NT2/D1 (cell line): ENCODE results near the gene TEKT3.

Source experiments
- DNase-seq: peaks from one replicate; pipeline ENCODE4 v3.0.0-alpha.2; 2011; ENCODE audit warnings: low read depth, low spot score
- H3K27me3 ChIP-seq: 2 replicates; pipeline ENCODE4 v1.6.0; 2011; ENCODE audit warnings: mild to moderate bottlenecking; ENCODE audit not compliant: insufficient read length, insufficient read depth
- H3K36me3 ChIP-seq: 2 replicates; pipeline ENCODE4 v1.6.1; 2011; ENCODE audit warnings: mild to moderate bottlenecking, low read length, mixed read lengths; ENCODE audit not compliant: insufficient read depth, insufficient read length
- H3K4me1 ChIP-seq: 2 replicates; pipeline ENCODE4 v1.5.1; 2011; ENCODE audit not compliant: insufficient read depth, insufficient read length
- H3K4me3 ChIP-seq: 2 replicates; pipeline ENCODE4 v1.5.1; 2011; ENCODE audit warnings: low read depth; ENCODE audit not compliant: insufficient read length
- H3K9ac ChIP-seq: 2 replicates; pipeline ENCODE4 v1.6.0; 2011; ENCODE audit warnings: low read depth; ENCODE audit not compliant: insufficient read length
- H3K9me3 ChIP-seq: 2 replicates; pipeline ENCODE4 v1.5.1; 2011; ENCODE audit warnings: mild to moderate bottlenecking, low read length; ENCODE audit not compliant: insufficient read depth
- SUZ12 ChIP-seq: IDR thresholded peaks from 2 replicates; pipeline ENCODE4 v1.6.1; 2011; ENCODE audit not compliant: insufficient read length, insufficient read depth; ENCODE audit errors: extremely low read depth
- YY1 ChIP-seq: IDR thresholded peaks from 2 replicates; pipeline ENCODE4 v1.6.1; 2011; ENCODE audit not compliant: insufficient read length, insufficient read depth
- ZNF274 ChIP-seq: IDR thresholded peaks from 2 replicates; pipeline ENCODE4 v1.6.1; 2011; ENCODE audit warnings: mild to moderate bottlenecking, low read depth, low read length

The TEKT3 gene

DNA sequence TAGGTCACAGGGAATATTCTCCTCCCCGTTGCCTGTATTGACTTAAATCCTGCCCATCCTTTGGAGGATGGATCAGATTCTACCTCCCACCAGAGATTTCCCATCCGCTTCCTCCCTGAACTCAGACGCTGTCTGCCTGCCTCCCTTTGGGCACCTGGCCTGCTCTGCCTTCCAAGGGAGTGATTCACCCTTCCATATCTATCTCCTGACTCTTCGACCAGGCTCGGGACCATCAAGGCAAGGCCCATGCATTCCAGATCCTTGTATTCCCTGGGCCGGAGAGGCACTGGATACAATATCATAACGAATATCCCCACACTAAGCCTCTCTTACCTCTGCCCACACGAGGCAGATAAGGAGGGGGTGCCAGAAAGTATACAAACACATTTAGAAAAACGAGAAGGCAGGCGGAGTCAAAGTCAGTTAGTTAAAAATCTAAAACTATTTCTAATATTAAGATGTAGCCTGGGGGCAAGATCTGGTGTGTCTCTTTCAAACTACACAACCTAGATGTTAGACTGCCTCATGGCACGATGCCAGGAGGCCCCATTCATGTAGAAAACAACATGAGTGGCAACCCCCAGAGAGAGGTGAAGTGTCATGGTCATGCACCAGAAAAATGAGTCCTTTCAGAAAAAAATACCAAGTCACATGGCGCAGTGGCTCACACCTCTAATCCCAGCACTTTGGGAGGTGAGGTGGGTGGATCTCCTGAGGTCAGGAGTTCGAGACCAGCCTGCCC lies 85.5 kb downstream of the TEKT3 start:
- Histone ChIP-seq H3K36me3 (peaks cover 90% of the 10 kb centered on the region), H3K9ac (no peak overlapping the region), H3K4me3 (no peak overlapping the region), H3K4me1 (no peaks in the 10 kb centered on the region), H3K27me3 (peaks cover 5% of the 10 kb centered on the region), H3K9me3 (no peaks in the 10 kb centered on the region)
- TF ChIP-seq ZNF274: no peak
- no peak for TF ChIP-seq YY1
- no peak for TF ChIP-seq SUZ12
- DNase-seq: no peak
